Pons (tissue), 1 donor: Measurements from ENCODE around the gene TPPP.

ENCODE experiments used
- DNase-seq: peaks from one replicate; pipeline ENCODE4 v3.0.0-alpha.2; 2016; ENCODE audit warnings: low spot score

Gene TPPP

DNA sequence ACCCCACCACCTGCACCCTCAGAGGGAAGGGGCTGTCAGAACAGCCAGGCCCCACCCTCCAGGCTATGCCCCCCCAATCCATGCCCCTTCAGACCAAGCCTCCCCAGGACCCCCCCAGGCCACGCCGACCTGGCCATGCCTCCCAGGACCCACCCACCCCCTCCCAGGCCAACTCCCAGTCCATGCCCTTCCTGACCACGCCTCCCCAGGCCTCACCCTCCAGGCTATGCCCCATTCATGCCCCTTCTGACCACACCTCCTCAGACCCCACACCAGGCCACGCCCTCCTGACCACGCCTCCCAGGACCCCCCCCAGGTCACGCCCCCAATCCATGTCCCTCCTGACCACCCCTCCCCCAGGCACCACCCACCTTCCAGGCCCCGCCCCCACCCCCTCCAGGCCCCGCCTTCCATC is 27.6 kb downstream of the TPPP start:
- no peak for DNase-seq

DNA sequence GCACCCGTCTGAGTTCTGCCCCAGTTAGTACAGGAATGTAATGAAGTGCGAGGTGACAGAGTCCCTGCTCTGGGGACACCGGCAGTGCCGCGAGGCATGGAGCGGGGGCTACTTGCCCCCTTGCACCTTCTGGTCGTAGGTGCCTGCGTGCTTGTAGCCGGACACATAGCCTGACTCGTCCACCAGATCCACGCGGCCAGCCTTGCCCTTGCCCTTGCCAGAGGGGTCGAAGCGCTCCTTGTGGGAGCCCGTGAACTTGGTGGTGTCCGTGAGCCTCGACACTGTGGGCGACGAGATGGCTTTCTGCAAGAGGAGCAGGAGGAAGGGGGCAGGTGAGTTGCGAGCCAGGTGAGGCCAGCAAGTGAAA is 28.2 kb downstream of the TPPP start:
- no peak for DNase-seq

DNA sequence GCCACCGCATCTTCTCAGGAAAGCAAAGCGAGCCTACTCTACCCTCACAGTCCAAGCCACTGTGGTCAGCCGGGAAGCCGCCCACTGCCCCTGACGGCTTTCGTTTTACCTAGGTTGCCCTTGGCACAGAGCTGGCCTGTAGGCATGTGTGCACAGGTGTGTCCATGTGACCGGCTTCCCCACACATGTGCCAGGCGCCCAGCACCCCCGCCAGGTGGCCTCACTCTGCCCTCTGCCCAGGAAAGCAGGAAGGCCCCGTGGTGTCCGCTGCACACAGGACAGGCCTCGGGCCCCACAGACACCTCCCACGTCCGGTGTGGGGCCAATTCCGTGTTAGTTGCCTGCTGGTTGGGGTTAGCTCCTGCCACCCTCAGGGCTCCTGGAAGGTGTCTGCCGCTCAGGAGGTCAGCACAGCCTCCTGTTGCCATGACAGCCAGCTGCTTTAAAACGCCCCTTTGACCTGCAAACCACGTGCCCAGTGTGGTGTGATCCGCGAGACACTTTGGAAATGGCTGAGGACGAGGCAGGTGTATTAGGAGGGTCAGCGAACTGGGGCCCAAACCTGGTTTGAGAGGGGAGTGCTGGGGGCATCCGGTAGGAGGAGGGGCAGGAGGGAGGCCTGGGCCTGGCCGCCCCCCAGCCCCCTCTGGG is 28.7 kb downstream of the TPPP start:
- no peak for DNase-seq

DNA sequence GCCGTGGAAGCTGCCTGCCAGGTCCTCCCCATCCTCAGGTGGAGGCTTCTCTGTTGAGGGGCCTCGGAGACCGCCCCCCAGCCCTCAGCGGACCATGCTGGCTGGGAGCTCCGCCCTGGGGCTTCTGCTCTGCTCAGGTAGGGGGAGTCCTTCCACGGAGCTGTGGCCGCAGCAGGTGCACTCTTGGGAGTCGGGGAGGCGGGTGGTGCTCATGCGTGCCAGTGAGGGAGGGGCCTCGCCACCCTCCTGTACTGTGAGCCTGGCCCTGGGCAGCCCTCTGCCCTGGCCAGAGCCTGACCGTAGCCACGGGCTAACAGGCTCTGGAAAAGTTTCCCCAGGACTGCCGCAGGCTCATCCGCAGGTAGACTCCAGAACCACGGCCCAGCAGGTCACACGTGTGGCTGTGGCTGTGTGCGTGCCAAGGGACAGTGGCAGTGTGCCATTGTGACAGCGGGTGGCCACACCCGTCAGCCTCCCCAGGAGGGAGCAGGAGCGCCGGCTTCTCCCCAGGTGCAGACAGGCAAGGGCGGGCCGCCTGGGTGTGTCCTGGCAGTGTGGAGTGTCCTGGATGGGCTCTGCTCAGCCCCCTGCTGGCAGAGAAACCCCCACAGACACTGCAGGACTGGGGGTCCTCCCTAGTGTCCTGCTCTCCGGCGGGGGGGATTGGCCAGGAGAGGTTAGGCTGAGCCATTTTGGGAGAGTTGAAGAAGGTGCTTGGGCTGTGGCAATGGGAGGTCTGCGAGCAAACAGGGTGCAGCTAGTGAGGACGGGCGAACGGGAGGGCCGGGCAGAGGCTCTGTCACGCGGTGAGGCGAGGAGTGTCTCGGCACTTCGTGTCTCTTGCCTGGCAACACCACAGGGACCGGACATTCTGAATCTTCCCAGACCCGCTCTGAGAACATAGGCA is 29.5 kb downstream of the TPPP start:
- no peak for DNase-seq

DNA sequence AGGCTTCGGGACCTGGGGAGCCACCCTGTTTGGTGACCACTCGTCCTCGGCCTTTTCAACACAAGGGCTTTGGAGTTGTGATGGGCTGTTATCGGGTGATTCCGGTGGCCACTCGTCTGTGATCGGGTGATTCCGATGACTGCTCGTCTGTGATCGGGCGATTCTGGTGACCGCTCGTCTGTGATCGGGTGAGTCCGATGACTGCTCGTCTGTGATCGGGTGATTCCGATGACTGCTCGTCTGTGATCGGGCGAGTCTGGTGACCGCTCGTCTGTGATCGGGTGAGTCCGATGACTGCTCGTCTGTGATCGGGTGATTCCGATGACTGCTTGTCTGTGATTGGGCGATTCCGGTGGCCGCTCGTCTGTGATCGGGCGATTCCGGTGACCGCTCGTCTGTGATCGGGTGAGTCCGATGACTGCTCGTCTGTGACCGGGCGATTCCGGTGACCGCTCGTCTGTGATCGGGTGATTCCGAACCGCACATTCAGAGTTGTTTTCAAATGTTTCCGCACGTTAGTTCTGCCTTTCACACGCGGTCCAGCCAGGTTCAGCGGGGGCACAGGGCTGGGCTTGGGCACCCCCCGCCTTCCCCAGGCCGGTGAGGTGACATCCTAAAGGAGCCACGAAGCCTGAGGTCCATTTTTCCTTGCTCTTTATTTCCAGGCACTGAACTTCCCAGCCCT is 30.3 kb downstream of the TPPP start:
- no peak for DNase-seq

DNA sequence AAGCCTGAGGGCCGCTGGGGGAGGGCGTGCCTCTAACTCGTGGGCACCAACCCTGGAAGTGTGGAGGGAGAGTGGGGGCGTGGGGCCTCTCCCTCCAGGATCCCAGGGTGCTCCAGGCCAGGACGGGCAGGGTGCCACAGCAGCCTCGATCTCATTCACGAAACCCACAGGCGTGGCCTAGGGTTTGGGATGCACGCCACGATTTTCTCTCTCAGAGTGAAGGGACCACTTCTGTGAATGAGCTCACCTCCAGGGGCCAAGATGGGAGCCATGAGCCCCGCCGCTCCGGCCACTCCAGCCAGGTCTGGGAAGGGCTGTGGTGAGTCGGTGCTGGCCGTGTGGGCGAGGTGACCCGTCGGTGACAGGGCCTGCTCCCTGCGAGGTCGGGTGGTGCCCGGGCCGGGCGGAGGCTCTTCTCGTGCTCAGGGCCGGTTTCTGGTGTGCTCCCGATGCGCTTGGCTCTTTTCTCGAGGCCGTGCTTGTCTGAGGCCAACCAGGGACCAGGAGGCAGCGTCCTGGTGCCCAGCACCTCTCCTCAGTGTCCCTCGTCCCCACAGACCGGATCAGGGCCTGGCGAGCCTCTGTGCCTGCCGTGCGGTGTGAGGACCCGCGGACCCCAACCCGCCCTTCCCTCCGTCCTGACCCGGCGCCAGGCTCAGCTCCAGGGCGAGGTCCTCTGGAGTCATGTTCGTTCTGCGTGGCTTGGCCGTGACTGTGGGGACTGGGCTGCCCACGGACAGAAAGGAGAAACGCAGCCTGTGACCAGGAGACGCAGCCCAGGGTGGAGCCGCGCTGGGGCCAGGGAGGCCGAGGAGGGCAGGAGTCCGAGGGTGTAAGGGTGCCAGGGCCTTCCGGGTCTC is 31.0 kb downstream of the TPPP start:
- DNase-seq, result no peak

DNA sequence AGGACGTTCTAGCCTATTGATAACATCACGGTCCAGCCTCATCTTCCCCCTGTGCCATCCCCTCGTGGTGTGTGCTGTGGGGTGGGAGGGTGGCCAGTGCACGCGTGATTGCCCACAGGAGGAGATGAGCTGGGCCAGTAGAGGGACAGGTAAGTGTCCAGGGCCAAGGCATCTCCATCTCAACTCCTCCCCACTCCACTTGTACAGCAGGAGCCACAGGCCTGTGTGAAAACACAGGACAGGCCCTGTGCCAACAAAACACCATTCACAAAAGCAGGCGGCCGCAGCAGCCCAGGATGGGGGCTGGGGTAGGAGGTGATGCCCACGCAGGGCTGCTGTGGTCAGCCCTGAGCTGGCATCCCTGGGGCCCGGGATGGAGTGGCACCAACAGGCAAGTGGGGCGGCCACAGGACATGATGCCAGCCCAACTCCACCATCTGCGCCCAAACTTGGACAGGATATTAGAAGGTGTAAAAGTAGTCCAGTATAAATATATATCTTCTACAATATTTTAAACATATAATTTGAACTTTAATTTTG is 32.6 kb downstream of the TPPP start:
- DNase-seq, result no peak

DNA sequence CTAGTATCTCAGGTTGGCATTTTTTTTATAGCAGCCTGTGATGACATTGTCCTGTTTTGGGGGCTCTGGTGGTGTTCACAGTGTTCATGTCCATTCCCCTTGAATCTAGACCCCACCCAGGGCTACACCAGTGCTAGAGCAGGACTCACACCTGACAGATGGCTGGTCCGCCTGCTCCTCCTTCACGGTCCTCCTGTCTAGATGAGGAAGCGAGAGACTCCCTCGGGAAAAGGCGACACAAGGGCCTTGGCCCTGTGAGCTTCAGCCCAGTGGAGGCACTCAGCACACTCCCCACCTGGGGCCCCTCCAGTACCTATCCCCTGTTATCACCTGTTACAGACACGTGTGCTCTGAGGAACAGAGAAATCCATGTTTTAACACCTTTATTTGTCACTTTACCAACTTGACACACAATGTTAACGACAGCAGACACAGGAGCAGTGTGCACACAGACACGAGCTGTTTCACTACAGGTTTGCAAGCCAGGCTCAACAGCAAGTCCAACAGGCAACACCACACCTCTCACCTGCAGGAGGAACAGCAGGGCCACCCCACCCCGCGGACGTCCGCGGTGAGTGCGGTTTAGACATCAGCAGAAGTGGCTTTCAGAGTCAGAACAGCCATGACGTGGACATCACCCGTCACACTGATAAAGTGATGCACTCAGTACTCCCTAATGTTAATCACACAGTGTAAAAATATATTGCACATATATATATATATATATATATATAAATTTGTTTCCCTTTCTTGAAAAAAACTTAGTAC is 33.5 kb downstream of the TPPP start:
- DNase-seq, result no peak

DNA sequence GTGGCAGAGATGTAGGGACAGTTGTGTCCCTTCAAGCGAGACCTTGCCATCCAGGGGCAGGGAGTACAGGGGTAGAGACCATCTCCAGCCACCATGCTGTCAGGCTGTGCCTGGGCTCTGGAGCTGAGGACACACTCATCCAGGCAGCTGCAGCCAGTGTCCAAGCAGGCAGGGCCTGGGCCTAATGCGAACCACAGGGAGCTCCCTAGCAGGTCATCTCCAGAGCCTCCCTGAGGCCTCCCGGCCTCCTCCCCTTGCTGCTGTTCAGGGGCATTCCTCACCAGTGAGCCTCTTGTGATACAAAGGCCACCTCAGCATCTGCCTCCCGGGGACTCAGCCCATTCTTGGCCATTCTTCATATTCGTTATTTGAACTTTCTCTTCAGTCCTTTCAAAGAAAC is 35.0 kb downstream of the TPPP start:
- no peak for DNase-seq

DNA sequence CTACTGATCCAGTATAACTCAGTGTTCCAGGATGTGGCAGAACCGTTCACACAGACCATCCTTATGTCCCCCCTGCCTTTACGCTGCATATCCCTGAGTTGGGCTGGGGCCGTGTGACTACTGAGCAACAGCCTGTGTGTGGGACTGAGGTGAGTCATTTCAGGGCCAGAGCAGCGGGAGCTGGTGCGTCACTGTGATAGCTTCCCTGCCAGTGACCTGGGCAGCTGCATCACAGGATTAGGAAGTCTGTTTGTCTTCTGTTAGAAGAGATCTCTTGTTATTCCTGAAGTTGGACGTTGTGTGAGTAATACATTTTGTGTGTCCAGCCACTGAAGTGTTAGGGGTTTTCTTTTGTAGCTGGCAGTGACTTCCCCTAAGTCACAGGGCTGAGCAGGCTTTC is 35.6 kb downstream of the TPPP start:
- DNase-seq, result no peak

DNA sequence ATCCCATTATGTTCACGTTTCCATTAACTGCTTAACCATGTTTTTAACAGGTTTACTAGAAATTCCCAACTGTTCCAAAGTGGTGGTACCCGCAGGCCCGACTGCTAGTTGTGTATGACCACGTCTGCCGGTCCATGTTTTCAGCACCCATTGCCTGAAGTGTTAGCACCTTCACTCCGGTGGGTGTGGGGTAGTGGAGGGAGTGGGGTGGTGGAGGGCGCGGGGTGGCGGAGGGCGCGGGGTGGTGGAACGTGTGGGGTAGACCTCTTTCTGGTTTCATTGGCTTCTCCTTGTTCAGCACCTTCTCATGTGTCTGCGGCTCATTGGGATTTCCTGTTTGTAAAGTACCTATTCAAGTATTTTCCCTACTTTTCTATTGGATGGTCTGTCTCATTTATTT is 37.7 kb downstream of the TPPP start:
- DNase-seq, result no peak

DNA sequence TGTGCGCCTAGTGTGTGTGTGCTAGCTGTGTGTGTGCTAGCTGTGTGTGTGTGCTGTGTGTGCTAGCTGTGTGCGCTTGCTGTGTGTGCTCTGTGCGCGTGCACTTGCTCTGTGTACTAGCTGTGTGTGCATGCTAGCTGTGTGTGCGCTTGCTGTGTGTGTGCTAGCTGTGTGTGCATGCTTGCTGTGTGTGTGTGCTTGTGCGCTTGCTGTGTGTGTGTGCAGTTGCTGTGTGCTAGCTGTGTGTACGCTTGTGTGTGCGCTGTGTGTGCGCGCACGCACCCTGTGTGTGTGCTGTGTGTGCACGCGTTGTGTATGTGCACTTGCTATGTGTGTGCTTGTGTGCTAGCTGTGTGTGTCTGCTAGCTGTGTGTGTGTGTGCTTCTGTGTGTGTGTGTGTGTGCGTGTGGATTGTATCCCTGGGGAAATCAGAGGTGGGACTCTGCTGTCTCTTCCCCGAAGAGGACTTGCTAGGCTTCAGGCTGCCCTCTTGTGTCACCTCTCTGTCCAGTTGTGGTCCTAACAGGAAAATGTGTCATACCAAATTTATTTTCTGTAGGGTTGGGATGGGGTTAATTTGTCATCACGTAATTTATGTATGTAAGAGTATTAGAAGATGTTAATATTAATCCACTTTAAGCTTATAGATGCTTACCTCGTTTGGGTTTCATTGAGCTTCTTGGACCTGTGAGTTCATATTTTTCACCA is 38.9 kb downstream of the TPPP start:
- DNase-seq, result no peak

DNA sequence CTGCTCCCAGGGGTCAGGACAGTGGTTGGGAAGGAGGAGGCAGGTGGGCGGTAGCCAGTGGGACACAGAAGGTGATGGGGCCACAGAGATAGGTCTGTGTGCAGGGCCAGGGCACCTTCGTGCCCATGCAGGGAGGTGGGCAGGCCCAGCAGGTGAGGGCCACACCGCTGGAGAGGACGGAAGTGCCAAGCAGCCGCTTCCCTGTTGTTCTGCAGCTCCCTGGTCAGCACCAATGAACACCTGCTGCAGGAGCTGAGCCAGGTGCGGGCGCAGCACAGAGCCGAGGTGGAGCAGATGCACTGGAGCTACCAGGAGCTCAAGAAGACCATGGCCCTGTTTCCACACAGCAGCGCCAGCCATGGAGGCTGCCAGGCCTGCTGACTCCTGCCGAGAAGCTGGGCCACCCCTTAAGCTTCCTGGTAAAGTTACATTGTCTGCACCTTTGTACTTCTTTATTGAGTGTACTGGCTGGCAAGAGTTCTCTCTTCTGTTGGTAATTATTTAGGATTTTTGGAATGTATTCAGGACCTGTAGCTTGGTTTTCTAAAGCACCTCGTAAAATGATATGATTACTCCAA is 40.3 kb downstream of the TPPP start:
- no peak for DNase-seq

DNA sequence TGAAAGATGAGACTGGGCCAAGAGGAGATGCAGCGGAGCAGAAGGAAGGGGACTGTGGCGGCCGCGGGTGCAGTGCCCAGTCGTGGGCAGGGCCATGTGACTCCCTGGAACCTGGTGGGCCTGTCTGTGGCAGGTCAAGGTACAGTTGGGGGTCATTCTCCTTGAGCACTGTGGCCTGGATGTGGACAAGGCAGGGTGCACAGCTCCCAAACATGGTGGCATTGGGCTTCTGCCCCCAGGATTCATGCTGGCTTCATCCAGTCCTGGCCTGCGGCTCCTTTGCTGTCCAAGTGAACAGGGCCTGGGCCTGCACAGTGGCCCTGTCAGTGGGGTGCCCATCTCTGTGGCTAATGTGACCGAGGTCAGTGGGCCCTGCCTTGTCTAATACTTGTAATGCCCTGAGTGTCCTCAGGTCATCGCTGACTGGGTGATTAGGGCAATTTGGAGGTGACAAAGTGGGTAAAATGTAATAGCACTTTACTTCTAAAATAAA is 41.1 kb downstream of the TPPP start:
- no peak for DNase-seq

DNA sequence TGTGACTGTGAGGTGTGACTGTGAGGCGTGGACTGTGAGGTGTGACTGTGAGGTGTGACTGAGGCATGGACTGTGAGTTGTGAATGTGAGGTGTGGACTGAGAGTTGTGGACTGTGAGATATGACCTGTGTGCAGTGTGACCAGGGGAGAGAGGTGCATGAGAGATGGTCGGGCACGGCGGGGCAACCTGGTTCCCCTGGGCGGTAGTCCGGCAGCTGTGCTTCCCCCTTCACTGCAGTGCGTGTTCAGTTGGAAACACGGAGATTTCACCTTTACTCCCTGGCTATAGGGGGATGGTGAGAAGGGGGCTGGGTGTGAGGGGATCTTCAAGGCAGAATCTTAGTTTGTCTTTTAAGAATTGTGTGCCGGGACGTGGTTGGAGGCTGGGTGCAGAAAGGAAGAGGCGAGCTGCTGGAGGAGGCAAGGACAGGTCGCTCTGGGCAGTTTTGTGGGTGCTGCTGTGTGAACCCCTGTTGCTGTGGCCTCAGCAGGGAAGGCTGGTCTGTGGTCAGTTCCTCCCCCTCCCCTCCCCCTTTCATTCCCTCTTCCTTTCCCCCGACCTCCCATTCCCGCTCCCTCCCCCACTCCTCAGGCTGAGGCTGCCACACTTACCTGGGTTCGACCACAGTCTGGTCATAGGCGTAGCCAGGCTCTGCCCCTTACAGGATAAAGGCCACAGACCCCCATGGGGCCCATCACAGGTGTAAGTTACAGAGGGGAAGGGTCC is 41.7 kb downstream of the TPPP start:
- no peak for DNase-seq

DNA sequence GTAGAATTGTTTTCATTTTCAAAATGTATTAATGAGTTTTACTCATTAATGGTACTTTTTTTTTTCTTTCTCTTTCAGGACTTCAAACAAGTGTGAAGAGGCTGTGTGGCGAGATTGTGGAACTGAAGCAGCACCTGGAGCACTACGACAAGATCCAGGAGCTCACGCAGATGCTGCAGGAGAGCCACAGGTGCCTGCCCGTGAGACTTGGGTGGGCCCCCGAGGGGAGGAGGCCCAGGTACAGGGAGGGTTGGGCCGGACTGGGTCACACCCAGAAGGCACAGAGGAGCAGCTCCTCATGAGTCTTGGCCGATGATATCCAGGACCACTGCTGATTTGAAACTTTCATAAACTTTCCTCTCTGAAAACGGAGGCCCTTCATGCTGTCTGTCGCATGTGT is 45.4 kb downstream of the TPPP start:
- no peak for DNase-seq

DNA sequence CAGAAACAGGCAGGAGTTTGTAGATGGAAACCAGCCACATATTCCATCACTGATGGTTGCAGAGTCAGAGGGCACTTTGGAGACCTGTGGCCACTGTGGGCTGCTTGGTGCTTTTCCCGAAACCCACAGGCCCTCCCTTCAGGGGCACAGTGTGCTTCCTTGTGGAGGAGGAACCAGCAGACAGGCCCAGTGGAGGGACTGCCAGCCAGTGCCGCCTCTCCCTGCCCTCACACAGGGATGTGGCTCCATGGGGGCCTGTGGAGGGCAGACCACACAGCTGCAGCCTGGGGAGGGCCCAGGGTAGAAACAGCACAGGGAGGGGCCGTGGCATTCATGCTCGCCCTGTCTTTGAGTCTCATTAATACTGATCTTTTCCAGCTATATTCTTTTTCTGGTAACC is 45.8 kb downstream of the TPPP start:
- DNase-seq, result no peak

DNA sequence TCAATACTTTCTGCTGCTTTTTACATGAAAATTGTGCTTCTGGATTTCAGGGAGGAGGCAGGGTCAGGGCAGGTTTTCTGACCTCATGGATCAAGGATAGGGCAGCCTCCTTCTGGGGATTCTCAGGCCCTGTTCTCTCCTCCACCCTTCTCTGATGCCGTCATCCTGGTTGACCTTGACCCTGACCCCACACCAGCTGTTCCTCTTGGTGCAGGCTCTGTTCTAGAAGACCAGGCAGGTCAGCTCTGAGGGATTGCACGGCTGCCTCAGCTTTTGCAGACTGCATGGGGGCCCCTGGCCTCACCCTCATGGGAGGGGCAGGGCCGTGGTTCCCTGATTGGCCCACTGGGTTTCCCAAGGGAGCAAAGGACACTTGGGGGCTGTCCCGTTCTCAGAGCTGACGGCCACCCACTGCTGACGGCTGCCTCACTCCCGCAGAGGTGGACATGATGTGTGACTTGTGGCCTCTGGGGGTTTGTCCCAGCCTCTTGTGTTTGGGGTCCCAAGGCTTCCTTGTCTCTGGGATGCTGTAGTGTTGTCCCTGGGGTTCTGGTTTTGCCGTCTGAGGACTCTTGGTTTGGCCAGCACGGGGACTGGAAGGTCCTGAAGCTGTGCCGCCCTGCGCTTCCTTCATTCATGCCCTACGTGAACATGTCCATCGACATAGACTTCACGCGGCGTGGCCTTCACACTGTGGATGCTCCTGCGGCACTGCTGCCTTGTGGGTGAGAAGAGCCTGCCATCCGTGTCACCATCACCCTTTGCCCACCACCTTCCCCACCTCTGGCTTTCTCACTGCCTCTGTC is 46.6 kb downstream of the TPPP start:
- no peak for DNase-seq
